Right cardiac atrium (tissue), 5 donors: ENCODE measurements around the gene CCDC180. TPM values are rescaled to one million over a fixed set of nuclear protein-coding genes. Genes with fewer than 3 reads are reported as not detected.

Experiments used
- ATAC-seq, 2 donors: fragments of 200-7000 bp; cut with Tn5 transposase; one replicate each; pipeline versions ENCODE4 v1.8.0 to v1.9.1; 2020; ENCODE audit warnings: moderate library complexity in 2 of 2, mild to moderate bottlenecking in 1 of 2
- DNase-seq, 3 donors: peaks; one replicate each; pipeline ENCODE4 v3.0.0-alpha.2; 2020
- H3K27ac ChIP-seq: one replicate; pipeline ENCODE4 v1.5.1; 2013; ENCODE audit warnings: mild to moderate bottlenecking, low read length, control low read depth, moderate library complexity
- H3K27me3 ChIP-seq: one replicate; pipeline ENCODE4 v1.6.1; 2013; ENCODE audit not compliant: control insufficient read depth, insufficient read depth
- H3K4me1 ChIP-seq: one replicate; pipeline ENCODE4 v1.6.1; 2013; ENCODE audit warnings: low read length; ENCODE audit not compliant: control insufficient read depth, insufficient read depth
- H3K4me3 ChIP-seq: one replicate; pipeline ENCODE4 v1.5.1; 2013; ENCODE audit warnings: low read length, control low read depth
- H3K9me3 ChIP-seq: one replicate; pipeline ENCODE4 v1.6.1; 2013; ENCODE audit warnings: low read length; ENCODE audit not compliant: control insufficient read depth
- WGBS: extraction: QIAGEN DNeasy Blood & Tissue Kit; methylation state at CpG from one replicate; pipeline ENCODE4 v1.1.7; 2013; 5-methylcytosine and 5-hydroxymethylcytosine counted together
- intact Hi-C, 4 donors: fragments of 100-400 bp; cut with DNase I; formaldehyde crosslinking; loops; one replicate each; pipeline versions ENCODE4 v1.11.0 to v1.14.0; 2022 to 2023
- polyA plus RNA-seq: library from polyadenylated mRNA; stranded (reverse); fragments of 200-250 nt; gene quantifications from one replicate; pipeline ENCODE4 v1.2.3, GENCODE V29; 2013
- total RNA-seq, 4 donors: library from RNA; stranded (reverse); fragmentation: NEBNext Ultra II Directional; extraction: Animal tissue kit (Norgen Biotek cat#: 25700); gene quantifications; one replicate each; pipeline ENCODE4 v1.2.1, GENCODE V29; 2021
- donor health status: healthy with polysubstance abuse.
- donor health status: DM: no; HTN: yes; CAD: no.
- donor health status: DM: no; HTN: no; CAD: no.
- donor health status: DM: no; HTN: yes; CAD: no; lungs with severe emphysema.
- donor health status: DM: yes; HTN: yes; CAD: no.

Gene CCDC180
- total and polyA plus RNA-seq, 5 donors, result 2.0 to 6.6 (median 2.9) TPM

DNA sequence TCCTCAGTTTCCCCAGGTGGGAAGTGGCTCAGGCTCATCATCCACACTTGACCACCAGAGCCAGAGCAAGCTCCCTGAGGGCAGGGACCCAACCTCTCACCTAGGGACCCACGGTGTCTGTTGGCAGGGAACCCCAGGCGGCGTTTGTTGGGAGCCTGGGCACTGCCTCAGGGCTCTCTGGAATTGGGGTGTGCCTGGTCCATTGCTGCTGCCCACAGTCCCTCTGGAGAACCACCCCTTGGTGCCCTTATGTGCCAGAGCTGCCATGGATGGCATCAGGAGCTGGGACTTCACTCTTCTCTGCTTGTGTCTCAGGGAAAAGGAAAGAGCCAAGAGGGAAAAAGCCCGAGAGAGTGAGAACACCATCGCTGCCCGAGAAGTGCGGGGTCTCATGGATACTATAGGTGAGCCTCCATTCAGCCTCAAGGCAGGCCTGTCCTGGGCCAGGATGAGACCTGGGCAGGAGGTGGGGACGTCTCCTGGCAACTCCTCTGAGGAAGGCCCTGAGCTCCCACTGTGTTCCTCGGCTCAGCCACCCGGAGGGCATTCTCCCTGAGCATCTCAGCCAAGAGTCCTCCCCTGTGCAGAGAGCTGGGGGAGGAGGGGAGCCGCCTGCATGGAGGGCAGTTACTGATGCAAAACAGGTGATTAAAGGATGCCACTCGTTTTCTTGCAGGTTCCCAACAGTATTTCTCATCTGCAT, 4.5 kb downstream of the CCDC180 start:
- intact Hi-C loops, result no loop called here
- WGBS, result 86% methylated on average over 12 of the region's 12 CpGs

DNA sequence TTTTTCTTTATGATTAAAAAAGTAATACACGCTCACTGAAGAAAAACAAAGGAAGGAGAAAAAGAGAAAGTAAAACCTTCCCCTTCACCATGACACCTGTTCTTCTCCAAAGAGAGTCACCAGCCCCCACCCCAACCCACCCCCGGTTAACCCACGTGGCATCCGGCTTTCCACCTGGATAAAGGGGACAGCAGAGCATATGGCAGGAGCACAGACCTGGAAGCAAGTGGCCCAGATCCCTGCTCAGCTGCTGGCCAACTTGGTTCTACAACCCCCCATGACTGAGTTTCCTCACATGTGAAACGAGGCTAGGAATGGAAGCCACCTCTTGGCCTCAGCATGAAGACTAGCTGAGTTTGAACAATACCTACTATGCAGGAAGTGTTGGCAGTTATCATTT, 5.1 kb downstream of the CCDC180 start:
- H3K27ac ChIP-seq, result no peak overlapping the region
- 92% methylated on average over 5 of the region's 5 CpGs for WGBS
- intact Hi-C loops, result no loop called here
- ATAC-seq (no peak), DNase-seq (no peak)
- no peaks in the 10 kb centered on the region for H3K4me1 ChIP-seq
- no peaks in the 10 kb centered on the region for H3K9me3 ChIP-seq
- H3K4me3 ChIP-seq, result no peak overlapping the region
- no peaks in the 10 kb centered on the region for H3K27me3 ChIP-seq

More for the DNA sequence above, 4.5 kb downstream of the CCDC180 start:
- no peaks in the 10 kb centered on the region for H3K9me3 ChIP-seq
- no peak overlapping the region for H3K4me3 ChIP-seq
- ATAC-seq (no peak), DNase-seq (no peak)
- H3K4me1 ChIP-seq, result no peaks in the 10 kb centered on the region
- H3K27ac ChIP-seq, result no peak overlapping the region
- H3K27me3 ChIP-seq, result no peaks in the 10 kb centered on the region

DNA sequence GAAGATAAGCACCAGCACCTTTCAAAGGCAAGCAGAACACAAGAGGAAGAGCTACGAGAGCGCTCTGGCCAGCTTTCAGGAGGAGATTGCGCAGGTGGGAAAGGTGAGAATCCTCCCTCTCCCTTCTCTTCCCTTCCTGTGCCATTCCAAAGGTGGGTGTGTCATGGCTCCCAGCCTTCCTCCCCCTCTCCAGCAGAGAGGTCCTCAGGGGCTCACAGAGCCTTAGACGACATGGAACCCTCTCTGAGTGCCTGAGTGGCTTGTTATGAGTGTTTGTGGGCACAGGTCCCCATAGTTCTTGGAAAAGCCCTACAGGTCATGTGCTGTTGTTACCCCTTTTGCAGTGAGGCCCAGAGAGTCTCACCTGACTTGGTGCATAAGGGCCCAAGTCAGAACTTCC, 5.8 kb downstream of the CCDC180 start:
- no peaks in the 10 kb centered on the region for H3K4me1 ChIP-seq
- DNase-seq (no peak), ATAC-seq (no peak)
- 88% methylated on average over 4 of the region's 4 CpGs for WGBS
- no peak overlapping the region for H3K27ac ChIP-seq
- intact Hi-C loops, result no loop called here
- H3K9me3 ChIP-seq, result no peaks in the 10 kb centered on the region
- no peak overlapping the region for H3K4me3 ChIP-seq
- H3K27me3 ChIP-seq, result no peaks in the 10 kb centered on the region

DNA sequence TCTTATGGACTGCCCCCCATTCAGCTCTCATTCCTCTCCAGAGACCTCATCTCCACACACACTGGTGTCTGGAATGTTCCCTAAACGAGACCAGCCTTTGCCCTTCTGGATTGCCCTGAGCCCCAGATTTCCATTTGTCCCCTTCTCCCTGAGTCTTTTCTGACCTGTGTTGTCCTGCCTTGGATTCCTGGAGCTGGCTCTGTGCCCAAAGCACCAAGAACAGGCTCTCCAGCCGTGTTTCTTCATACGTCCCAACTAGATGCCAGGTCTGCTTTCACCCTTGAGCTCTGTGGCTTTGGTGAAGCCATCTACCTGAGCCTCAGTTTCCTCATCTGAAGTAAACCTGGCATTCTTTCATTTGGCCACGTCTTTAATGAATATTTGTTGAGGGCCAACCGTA, 6.3 kb downstream of the CCDC180 start:
- Histone ChIP-seq H3K4me1 (no peaks in the 10 kb centered on the region), H3K27ac (no peak overlapping the region), H3K9me3 (no peaks in the 10 kb centered on the region), H3K4me3 (no peak overlapping the region), H3K27me3 (no peaks in the 10 kb centered on the region)
- 84% methylated on average over 5 of the region's 5 CpGs for WGBS
- ATAC-seq (no peak), DNase-seq (no peak)
- intact Hi-C loops, result no loop called here

DNA sequence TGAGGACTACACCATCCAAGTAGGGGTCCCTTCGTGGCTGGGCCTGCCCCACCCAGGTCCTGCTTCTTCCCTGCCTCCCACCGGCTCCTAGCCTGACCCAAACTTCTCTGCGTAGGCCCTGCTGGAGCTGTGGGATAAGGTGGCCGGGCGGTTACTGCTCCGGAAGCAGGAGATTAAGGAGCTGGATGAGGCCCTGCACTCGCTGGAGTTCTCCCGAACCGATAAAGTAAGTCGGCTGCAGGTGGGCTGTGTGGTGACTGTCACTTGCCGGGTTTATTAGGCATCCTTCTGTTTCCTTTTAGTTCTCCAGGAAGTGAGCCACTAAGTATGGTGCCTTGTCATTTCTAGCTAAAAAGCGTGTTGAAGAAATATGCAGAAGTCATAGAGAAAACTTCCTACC, 7.0 kb downstream of the CCDC180 start:
- ATAC-seq, result no peak

DNA sequence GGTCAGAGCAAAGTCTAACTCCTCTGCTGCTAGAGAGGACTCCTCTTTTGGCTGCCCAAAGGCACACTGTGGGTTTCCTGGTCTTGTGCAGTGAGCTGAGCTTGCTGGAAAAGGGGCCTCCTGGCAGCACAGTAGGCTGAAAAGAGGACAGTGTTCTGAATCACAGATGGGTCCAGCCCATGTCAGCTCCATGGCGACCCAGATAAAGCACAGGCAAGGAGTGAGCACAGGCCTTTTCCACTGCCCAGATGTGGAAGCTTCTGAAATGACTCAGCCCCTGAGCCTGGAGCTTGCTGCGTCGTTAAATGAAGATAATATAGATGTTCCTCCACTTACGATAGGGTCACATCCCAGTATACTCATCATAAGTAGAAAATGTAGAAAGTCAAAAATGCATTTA, 8.1 kb downstream of the CCDC180 start:
- H3K27me3 ChIP-seq, result no peaks in the 10 kb centered on the region
- DNase-seq (no peak), ATAC-seq (no peak)
- H3K4me1 ChIP-seq, result no peaks in the 10 kb centered on the region
- H3K4me3 ChIP-seq, result no peak overlapping the region
- intact Hi-C loops, result no loop called here
- no peaks in the 10 kb centered on the region for H3K9me3 ChIP-seq
- H3K27ac ChIP-seq, result no peak overlapping the region
- WGBS, result 68% methylated on average over 4 of the region's 4 CpGs

More for the DNA sequence above, 7.0 kb downstream of the CCDC180 start:
- WGBS, result 97% methylated on average over 12 of the region's 12 CpGs
- no peak overlapping the region for H3K27ac ChIP-seq
- H3K9me3 ChIP-seq, result no peaks in the 10 kb centered on the region
- intact Hi-C loops, result no loop called here
- no peak overlapping the region for H3K4me3 ChIP-seq
- H3K4me1 ChIP-seq, result no peaks in the 10 kb centered on the region
- H3K27me3 ChIP-seq, result no peaks in the 10 kb centered on the region
- DNase-seq, result no peak

DNA sequence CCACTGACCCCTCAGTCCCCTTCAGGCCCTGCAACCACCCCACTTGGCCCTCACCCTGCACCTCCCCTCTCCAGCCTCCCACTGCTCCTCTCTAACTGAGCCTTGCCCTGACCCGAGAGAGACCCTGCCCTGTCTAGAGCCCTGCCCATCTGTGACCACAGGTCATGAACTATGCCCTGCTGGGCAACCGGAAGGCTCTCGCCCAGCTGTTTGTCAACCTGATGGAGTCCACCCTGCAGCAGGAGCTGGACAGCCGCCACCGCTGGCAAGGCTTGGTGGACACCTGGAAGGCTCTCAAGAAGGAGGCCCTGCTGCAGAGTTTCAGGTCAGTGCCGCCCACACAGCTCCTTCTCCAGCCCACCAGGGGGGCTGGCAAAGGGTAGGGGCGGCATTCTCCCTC, 9.4 kb downstream of the CCDC180 start:
- intact Hi-C loops, result no loop called here
- Histone ChIP-seq H3K27ac (no peak overlapping the region), H3K4me1 (no peaks in the 10 kb centered on the region), H3K27me3 (no peaks in the 10 kb centered on the region), H3K9me3 (no peaks in the 10 kb centered on the region), H3K4me3 (no peak overlapping the region)
- ATAC-seq (no peak), DNase-seq (no peak)
- WGBS, result 96% methylated on average over 7 of the region's 7 CpGs

DNA sequence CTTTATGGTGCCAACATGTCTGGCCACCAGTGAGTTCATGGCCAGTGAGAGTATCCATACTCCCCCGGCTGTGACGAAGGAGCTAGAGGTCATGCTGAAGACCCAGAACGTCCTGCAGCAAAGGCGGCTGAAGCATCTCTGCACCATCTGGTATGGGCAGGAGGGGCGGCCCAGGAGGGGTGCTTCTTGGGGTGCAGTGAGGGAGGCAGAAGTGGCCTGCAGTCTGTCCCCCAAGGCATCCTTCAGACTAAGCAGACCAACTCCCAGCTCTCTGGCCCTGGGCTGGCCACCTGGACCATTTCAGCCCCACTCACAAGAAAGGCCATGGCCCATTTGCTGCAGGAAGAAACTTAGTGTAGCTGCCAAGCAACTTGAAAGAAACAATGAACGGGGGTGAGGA, 11.0 kb downstream of the CCDC180 start:
- Histone ChIP-seq H3K4me3 (no peak overlapping the region), H3K27me3 (no peaks in the 10 kb centered on the region), H3K4me1 (no peaks in the 10 kb centered on the region), H3K9me3 (no peaks in the 10 kb centered on the region), H3K27ac (no peak overlapping the region)
- intact Hi-C loops, result no loop called here
- DNase-seq (no peak), ATAC-seq (no peak)
- WGBS, result 82% methylated on average over 6 of the region's 6 CpGs

DNA sequence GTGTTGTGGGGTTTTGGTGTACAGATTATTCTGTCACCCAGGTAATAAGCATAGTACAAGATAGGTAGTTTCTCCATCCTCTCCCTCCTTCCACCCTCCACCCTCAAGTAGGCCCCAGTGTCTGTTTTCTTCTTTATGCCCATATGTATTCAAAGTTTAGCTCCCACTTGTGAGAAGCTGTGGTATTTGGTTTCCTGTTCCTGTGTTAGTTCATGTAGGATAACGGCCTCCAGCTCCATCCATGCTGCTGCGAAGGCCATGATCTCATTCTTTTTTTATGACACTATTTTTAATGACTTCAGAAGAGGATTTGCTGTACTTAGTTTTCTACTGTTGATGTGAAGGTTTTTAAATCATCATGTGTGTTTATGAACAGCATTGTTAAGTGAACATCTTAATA, 11.9 kb downstream of the CCDC180 start:
- no peak overlapping the region for H3K4me3 ChIP-seq
- no peak overlapping the region for H3K27ac ChIP-seq
- H3K27me3 ChIP-seq, result no peaks in the 10 kb centered on the region
- no peaks in the 10 kb centered on the region for H3K9me3 ChIP-seq
- intact Hi-C loops, result no loop called here
- no peaks in the 10 kb centered on the region for H3K4me1 ChIP-seq
- 67% methylated on average over 2 of the region's 2 CpGs for WGBS
- DNase-seq (no peak), ATAC-seq (no peak)

DNA sequence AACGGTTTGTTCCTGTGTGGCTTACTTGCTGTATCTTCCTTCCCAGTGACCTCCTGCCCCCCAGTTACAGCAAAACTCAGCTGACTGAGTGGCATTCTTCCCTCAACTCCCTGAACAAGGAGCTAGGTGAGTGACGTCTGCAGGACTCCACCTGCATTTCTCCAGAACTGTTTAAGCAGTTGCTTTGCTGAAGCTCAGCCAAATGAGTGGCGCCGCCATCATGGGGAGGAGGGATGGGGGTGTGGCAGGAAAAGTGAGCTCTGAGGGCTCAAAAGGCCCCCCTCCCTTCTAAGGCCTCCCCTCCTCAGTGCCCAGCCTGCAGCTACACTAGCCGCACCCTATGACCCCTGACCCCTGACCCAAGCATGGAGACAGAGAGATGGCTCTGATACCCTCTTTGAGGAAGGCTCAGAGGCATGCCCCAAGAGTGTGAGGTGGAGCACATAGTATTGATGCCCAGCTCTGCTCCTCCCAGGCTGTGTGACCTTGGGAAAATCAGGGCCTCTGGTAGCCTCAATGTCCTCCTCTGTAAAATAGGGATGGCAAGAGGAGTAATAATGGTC, 12.7 kb downstream of the CCDC180 start:
- Histone ChIP-seq H3K4me3 (no peak overlapping the region), H3K27me3 (no peaks in the 10 kb centered on the region), H3K27ac (no peak overlapping the region), H3K4me1 (no peaks in the 10 kb centered on the region), H3K9me3 (no peaks in the 10 kb centered on the region)
- DNase-seq (no peak), ATAC-seq (no peak)
- 83% methylated on average over 5 of the region's 5 CpGs for WGBS
- intact Hi-C loops, result no loop called here

DNA sequence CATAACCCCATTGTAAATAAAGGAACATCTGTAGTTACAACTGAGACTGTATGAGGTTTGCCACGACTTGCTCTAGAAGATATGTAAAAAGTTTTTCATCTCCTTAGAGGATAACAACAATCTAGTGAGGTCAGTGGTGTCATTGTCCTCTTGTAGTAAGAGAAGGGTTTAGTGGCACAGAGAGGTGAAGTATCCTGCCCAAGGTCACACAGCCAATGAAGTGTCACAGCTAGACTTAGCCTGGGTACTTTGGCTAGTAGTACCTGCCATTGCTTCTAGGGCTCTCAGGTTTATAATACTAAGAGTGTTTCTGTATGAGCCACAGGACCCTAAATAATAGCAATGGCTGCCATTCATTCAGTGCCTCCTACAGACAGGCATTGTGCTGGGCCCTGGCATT, 13.8 kb downstream of the CCDC180 start:
- Histone ChIP-seq H3K9me3 (no peaks in the 10 kb centered on the region), H3K4me1 (no peaks in the 10 kb centered on the region), H3K27me3 (no peaks in the 10 kb centered on the region), H3K27ac (no peak overlapping the region), H3K4me3 (no peak overlapping the region)
- intact Hi-C loops, result no loop called here
- WGBS, result 81% methylated on average over 1 of the region's 1 CpG
- no peak for ATAC-seq
- DNase-seq, result no peak

DNA sequence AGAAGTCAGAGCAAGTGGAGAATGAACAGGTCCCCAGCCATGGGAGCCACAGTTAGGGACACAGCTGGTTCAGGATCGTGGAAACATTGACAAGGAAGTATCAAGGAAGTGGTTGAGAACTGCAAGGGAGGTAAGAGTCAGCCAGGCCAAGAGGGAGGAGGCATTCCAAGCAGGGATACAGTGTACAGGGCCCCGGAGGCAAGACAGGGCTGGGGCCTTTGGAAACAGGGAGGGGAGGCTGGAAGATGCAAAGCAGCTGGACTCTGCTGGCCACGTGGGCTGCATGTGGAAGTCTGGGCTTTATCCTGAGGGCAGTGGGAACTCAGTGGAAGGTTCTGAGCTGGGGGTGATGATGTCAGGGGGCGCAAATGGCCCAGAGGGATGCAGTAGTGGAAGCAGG, 14.2 kb downstream of the CCDC180 start:
- Histone ChIP-seq H3K4me1 (no peaks in the 10 kb centered on the region), H3K27me3 (no peaks in the 10 kb centered on the region), H3K27ac (no peak overlapping the region), H3K9me3 (no peaks in the 10 kb centered on the region), H3K4me3 (no peak overlapping the region)
- DNase-seq, result peak in 1 of 3 donors; percentile 16
- intact Hi-C loops, result no loop called here
- WGBS, result 59% methylated on average over 4 of the region's 4 CpGs
- ATAC-seq, result no peak
